ELR (cell line): Measurements from ENCODE around the gene NEURL3.
"Not testable (repeated sequence)": the region's sequence is repeated elsewhere in the genome, so short reads cannot be mapped to it uniquely, and the experiment has no call there.

Experiments
- DNase-seq: peaks from one replicate; pipeline ENCODE4 v3.0.0-alpha.2; 2015; ENCODE audit warnings: low read depth

NEURL3 gene, protein sequence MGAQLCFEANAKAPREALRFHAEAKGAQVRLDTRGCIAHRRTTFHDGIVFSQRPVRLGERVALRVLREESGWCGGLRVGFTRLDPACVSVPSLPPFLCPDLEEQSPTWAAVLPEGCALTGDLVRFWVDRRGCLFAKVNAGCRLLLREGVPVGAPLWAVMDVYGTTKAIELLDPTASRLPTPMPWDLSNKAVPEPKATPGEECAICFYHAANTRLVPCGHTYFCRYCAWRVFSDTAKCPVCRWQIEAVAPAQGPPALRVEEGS

GRCh38 chr2:96505231-96505889, at the start of gene NEURL3:
TSS of gene NEURL3 (minus strand) at chr2:96505357. CDS start at chr2:96505286, 71 bp downstream.
- peak; percentile 85 for DNase-seq

DNA sequence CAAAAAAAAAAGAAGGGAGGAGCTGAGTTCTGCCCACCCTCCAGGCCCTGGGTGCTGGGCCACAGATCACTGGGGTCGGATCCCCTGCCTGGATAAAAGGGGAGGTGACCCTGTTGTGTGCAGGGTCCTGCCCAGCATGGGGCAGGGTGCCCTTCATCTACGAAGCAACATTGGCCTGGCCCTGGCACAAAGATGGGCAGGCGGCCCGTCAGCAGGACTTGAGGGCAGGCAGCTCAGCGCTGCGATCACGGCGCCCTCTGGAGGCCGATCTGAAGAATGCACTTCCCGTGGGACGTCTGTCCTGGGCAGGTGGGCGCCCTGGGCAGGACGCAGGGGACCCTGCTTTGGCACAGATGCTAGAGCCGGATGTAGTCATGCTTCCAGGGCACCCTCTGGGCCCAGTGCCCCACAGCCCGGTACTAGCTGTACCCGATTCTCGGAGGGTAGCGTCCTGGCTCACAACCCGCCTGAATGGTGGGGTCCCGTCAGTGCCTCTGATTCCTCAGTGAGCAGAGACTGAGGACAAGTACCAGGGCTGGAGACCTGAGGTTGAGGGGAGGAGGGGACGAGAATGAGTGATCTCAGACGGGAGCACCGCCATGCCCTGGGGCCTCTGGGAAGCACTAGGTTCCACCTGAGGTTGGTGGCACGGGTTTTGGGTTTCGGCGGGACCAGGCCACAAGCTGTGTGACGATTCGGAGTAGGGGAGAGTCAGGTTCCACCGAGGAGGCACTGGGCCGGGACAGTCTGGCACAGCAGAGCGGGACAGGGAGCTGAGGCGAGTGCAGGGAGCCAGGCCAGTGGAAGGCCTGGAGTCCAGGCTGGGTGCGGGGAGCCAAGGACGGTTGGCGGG, 49.4 kb upstream of the NEURL3 start:
- DNase-seq = peak; percentile 64

GRCh38 chr2:96553957-96554292, 48.8 kb upstream of the NEURL3 start:
- DNase-seq = not testable (repeated sequence)

- no peak for DNase-seq
These were observed 48.2 kb upstream of the NEURL3 start for GRCh38 chr2:96553176-96553956.

DNA sequence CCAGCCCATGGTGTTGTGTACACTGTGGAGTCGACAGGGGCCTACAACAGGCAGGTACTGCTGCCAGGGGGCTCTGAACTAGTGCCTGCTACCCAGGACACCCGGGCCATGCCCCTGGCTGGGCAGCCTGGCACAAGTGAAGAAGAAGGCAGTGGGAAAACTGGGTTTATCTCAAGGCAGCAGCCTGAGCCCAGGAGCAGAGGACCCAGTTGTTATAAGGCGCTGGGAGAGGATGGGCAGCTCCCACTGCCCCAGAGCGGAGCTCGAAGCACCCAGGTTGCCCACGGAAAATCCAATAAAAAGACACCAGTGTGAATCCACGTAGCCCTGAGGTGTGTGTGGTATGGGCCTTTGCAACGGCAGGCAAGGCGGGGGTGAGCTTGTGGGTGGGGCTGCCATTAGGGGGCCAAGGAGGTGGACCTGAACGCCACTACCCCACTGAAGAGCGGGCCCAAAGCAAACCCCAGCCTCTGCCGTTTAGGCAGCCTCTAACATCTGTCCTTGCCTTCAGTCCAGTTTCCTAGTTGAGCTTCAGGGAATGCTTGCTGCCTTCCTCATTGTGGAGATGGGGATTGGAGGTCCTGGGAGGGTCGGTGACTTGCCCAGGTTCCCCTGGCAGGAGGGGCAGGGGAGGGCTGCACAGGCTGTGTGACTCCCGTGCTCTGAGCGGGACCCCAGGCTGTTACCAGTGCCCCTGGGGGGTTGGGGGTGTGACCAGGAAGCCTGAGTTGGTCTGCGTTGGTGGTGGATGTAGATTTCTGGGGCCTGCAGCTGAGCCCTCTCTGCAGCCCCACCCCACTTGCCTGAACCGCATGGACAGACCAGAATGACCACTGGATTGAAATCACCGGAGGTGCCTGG, 47.4 kb upstream of the NEURL3 start:
- DNase-seq = no peak

- no peak for DNase-seq
These were observed 46.6 kb upstream of the NEURL3 start for GRCh38 chr2:96551605-96552314.

DNA sequence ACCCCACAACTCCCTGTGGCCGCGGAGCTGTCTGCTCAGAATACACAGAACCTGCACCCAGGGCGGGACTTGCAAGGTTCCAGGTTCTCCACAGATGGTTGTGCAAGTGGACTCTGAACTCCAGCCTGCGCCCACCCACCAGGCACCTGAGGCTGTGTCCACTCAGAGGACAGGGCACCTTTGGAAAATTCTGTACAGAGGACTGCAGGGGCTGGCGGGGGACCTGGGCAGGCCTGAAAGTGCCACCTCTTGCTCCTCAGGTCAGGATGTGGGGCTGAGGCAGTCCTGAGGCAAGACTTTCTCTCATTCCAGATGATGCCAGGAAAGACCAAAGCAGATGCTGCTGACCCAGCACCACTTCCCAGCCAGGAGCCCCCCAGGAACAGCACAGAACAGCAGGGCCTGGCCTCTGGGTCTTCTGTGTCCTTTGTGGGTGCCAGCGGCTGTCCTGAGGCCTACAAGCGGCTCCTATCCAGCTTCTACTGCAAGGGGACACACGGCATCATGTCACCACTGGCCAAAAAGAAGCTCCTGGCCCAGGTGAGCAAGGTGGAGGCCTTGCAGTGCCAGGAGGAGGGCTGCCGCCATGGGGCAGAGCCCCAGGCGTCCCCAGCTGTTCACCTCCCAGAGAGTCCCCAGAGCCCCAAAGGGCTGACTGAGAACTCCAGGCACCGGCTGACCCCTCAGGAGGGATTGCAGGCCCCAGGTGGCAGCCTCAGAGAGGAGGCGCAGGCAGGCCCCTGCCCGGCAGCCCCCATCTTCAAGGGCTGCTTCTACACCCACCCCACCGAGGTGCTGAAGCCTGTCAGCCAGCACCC, 45.8 kb upstream of the NEURL3 start:
- no peak for DNase-seq

DNA sequence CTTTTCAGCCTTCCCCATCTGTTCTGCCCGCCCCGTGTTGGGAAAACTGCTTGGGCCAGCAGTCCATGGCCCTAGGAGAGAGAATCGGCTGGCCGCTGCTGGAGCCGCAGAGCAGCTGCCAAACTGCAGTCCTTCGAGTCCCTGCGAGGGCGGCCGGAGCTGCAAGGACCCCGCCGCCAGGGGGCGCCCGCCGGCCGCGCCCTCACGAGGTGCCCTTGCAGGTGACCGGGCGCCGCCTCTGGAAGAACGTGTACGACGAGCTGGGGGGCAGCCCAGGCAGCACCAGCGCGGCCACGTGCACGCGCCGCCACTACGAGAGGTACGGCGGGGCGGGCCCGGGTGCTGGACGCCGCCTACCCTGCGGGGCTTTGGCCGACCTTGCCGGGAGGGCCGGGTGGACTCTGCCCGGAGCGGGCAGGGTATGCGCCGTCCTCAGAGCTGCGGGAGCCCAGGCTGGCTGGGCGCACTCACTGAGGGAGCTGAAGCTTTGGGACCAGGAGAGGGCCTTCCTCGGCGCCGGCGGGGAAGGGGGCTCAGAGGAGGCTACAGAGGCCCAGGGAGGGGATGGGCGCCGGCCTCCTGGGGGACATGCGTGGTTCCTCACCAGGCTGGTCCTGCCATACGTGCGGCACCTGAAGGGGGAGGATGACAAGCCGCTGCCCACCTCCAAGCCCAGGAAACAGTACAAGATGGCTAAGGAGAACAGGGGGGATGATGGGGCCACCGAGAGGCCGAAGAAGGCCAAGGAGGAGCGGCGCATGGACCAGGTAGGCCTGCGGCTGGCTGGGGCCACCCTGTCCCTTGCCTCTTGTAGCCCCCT, 45.0 kb upstream of the NEURL3 start:
- DNase-seq = no peak

GRCh38 chr2:96549466-96549785, 44.3 kb upstream of the NEURL3 start:
- DNase-seq = no peak

- DNase-seq = no peak
These were observed 43.7 kb upstream of the NEURL3 start for GRCh38 chr2:96548558-96549465.

DNA sequence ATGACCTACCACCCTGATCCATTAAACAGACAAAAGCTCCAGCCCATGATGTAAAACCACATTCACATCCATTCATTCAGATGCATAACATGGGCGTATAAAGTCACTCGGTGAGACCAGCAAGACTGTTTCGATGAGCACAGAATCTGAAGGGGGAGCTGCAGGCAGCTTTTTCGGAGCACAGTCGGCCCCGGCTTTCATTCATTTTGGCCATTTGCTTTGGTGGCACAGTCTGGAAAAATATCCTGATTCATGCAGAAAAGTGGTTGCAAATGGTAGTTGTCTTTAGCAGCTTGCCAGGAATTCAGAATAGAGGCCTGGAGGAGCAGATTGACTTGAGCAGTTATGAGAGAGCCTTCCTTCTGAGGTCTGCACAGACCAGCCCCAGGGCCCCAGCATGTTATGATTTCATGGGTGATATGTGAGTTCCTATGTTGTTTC, 42.6 kb upstream of the NEURL3 start:
- DNase-seq = no peak

GRCh38 chr2:96547203-96547641, 42.1 kb upstream of the NEURL3 start:
- DNase-seq = no peak

DNA sequence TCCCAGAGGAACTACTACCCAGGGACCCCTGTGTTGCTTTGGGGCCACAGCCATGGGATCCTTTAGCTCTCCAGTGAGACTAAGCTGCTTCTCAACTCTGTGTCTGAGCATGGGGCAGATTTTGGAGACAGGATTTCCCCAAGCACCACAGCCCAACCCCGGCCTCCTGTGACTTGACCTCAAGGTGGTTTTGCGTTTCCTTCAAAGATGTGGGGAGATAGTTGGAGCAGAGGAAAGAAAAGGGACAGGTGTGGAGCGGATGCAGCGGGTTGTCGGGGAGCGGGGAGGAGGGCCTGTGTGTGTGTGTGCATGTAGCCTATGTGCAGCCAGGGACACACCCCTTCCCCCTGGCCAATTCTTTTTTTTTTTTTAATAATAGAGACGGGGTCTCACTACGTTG, 41.6 kb upstream of the NEURL3 start:
- no peak for DNase-seq

DNA sequence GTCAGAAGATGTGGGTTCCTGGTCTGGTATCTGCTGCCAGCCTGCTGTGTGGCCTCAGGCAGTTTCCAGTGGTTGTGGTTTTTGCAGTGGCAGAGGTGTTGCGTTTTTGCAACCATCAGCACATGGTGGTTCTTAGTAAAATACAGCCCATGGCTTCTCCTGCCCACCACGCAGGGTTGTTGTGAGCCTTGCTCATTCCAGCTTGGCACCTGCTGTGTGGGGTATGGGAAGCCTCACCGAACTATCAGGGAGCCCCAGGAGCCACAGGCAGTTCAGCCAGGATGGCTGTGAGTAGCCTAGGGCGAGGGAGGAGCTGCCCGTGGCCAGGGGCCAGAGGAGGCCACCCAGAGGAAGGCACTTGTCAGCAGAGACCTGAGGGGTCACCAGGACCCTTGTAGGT, 41.2 kb upstream of the NEURL3 start:
- DNase-seq = no peak

GRCh38 chr2:96542357-96542977, 37.3 kb upstream of the NEURL3 start:
- DNase-seq = no peak

- peak; percentile 33 for DNase-seq
These were observed 36.4 kb upstream of the NEURL3 start for GRCh38 chr2:96541398-96542152.

DNA sequence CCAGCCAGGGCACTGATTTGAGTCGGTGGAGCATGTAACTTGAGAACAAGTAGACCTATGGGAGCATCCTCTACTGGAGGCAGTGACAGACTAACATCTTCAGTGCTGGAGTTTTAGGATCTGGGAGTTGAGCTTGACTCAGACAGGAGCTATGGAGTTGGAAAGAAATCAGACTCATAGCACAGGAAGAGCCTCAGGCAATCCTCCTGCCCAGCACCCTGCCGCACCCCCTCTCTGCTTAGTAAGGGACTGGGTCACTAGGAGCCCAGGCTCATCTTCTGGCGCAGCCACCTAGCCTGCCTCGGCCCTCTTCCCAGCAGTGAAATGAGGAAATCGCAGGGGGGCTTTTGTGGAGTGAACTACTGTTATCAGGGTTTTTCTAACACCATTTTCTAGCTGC, 35.0 kb upstream of the NEURL3 start:
- DNase-seq = peak; percentile 96
